Measurements from ENCODE around the gene ATP11B.

- TF ChIP-seq CTCF (IDR thresholded peaks at IDR 0.05): no peak
- TF ChIP-seq POLR2A (IDR thresholded peaks at IDR 0.05): no peak
These were observed 176.0 kb downstream of the ATP11B start for GRCh38 chr3:182969277-182969676.

All from body of pancreas (tissue), 4 donors.